ENCODE results near the gene ADNP2. TPM values are rescaled to one million over a fixed set of nuclear protein-coding genes. Genes with fewer than 3 reads are reported as not detected.

ADNP2 gene
- total RNA-seq, 4 donors from 2014 or later = 16.0 to 30.1 (median 22.3) TPM

- WGBS, 2 donors (ENCODE audit: low coverage in 1 of 2) = 90% methylated on average over 7 of the region's 7 CpGs; no CpG with 5 or more reads in 1 of the 2 donors
- Histone ChIP-seq H3K9me3 (no peaks in the 10 kb centered on the region), H3K27me3 (no peaks in the 10 kb centered on the region), H3K27ac (no peak overlapping the region), H3K4me1 (no peaks in the 10 kb centered on the region), H3K36me3 (no peaks in the 10 kb centered on the region), H3K4me3 (no peak overlapping the region)
- intact Hi-C loops (cut with DNase I; ENCODE audit: low total_unique reads) = no loop called here
- no peak for DNase-seq
- no peak for TF ChIP-seq POLR2A (IDR thresholded peaks at IDR 0.05)
- no peak for TF ChIP-seq CTCF (IDR thresholded peaks at IDR 0.05)
- TF ChIP-seq EP300 (IDR thresholded peaks at IDR 0.05; ENCODE audit: low read depth) = no peak
- TF ChIP-seq POLR2AphosphoS5 (IDR thresholded peaks at IDR 0.05) = no peak
- in situ Hi-C loops (cut with MboI; ENCODE audit: low pct_ligation_motif_present in 1 of 4, low pct_unique_long_range_greater_than_20kb in 1 of 4, low sequenced_read_pairs in 3 of 4) = no loop called here
Measured at GRCh38 chr18:80075940-80076339, 33.1 kb upstream of the ADNP2 start.

- Histone ChIP-seq H3K4me3 (no peak overlapping the region), H3K36me3 (no peaks in the 10 kb centered on the region), H3K27me3 (no peaks in the 10 kb centered on the region), H3K27ac (no peak overlapping the region), H3K9me3 (no peaks in the 10 kb centered on the region), H3K4me1 (no peaks in the 10 kb centered on the region)
- DNase-seq = no peak
- 91 to 97% methylated on average over 9 of the region's 9 CpGs for WGBS, 2 donors (ENCODE audit: low coverage in 1 of 2)
- in situ Hi-C loops (cut with MboI; ENCODE audit: low pct_ligation_motif_present in 1 of 4, low pct_unique_long_range_greater_than_20kb in 1 of 4, low sequenced_read_pairs in 3 of 4) = no loop called here
- intact Hi-C loops (cut with DNase I; ENCODE audit: low total_unique reads) = no loop called here
- no peak for TF ChIP-seq POLR2A (IDR thresholded peaks at IDR 0.05)
- no peak for TF ChIP-seq CTCF (IDR thresholded peaks at IDR 0.05)
- TF ChIP-seq POLR2AphosphoS5 (IDR thresholded peaks at IDR 0.05) = no peak
- TF ChIP-seq EP300 (IDR thresholded peaks at IDR 0.05; ENCODE audit: low read depth) = no peak
Measured at GRCh38 chr18:80076379-80076778, 32.7 kb upstream of the ADNP2 start.

- H3K27me3 ChIP-seq = no peaks in the 10 kb centered on the region
- intact Hi-C loops (cut with DNase I; ENCODE audit: low total_unique reads) = no loop called here
- no peak for TF ChIP-seq POLR2AphosphoS5 (IDR thresholded peaks at IDR 0.05)
- no peak for TF ChIP-seq EP300 (IDR thresholded peaks at IDR 0.05; ENCODE audit: low read depth)
- no peak for TF ChIP-seq POLR2A (IDR thresholded peaks at IDR 0.05)
- no peak for TF ChIP-seq CTCF (IDR thresholded peaks at IDR 0.05)
Measured at GRCh38 chr18:80077873-80078272, 31.2 kb upstream of the ADNP2 start.

DNA sequence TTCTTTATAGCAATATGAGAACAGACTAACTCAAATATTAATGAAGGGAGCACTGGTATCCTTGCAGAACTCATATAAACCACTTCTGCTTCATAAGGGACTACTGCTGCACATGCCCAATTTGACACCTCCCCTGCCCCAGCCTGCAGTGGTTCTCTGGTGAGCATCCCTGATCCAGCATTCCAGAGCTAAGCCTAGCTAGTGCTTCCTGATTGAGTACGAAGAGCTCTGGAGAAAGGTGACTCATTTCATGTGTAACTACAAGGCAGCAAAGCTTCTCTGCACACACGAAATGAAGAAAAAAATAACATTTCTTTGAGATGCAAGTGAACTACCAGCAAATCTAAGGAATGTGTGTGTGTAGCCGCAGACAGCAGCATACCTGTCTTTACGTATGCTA lies 22.8 kb upstream of the ADNP2 start:
- Histone ChIP-seq H3K9me3 (peaks cover 27 to 45% of the 10 kb centered on the region in 2 donors), H3K27me3 (no peaks in the 10 kb centered on the region), H3K4me1 (no peaks in the 10 kb centered on the region), H3K4me3 (no peak overlapping the region), H3K27ac (no peak overlapping the region), H3K36me3 (no peaks in the 10 kb centered on the region)
- in situ Hi-C loops (cut with MboI; ENCODE audit: low pct_ligation_motif_present in 1 of 4, low pct_unique_long_range_greater_than_20kb in 1 of 4, low sequenced_read_pairs in 3 of 4) (no loop called here), intact Hi-C loops (cut with DNase I; ENCODE audit: low total_unique reads) (no loop called here)
- no peak for TF ChIP-seq CTCF (IDR thresholded peaks at IDR 0.05)
- TF ChIP-seq POLR2AphosphoS5 (IDR thresholded peaks at IDR 0.05) = no peak
- TF ChIP-seq POLR2A (IDR thresholded peaks at IDR 0.05) = no peak
- no peak for TF ChIP-seq EP300 (IDR thresholded peaks at IDR 0.05; ENCODE audit: low read depth)
- no peak for DNase-seq
- WGBS, 2 donors (ENCODE audit: low coverage in 1 of 2) = 83 to 90% methylated on average over 3 to 4 of the region's 4 CpGs

More at GRCh38 chr18:80077873-80078272, 31.2 kb upstream of the ADNP2 start:
- Histone ChIP-seq H3K36me3 (no peaks in the 10 kb centered on the region), H3K27ac (no peak overlapping the region), H3K4me3 (no peak overlapping the region), H3K4me1 (no peaks in the 10 kb centered on the region), H3K9me3 (no peaks in the 10 kb centered on the region)
- in situ Hi-C loops (cut with MboI; ENCODE audit: low pct_ligation_motif_present in 1 of 4, low pct_unique_long_range_greater_than_20kb in 1 of 4, low sequenced_read_pairs in 3 of 4) = no loop called here
- DNase-seq = no peak
- 96% methylated on average over 21 of the region's 21 CpGs; no CpG with 5 or more reads in 1 of the 2 donors for WGBS, 2 donors (ENCODE audit: low coverage in 1 of 2)

All from transverse colon (tissue), 4 donors.